Natural killer cell (primary cell): ENCODE data around the gene FLVCR2. TPM values are rescaled to one million over a fixed set of nuclear protein-coding genes. Genes with fewer than 3 reads are reported as not detected.

ENCODE experiments used
- ATAC-seq, 3 donors: fragments of 150-1000 bp in 2 of 3; fragments of 200-7000 bp in 1 of 3; cut with Tn5 transposase; 1 replicate in 1 of 3; 2 replicates in 2 of 3; pipeline ENCODE4 v1.10.0; 2021; ENCODE audit warnings: mild to moderate bottlenecking in 2 of 3, moderate library complexity in 2 of 3
- DNase-seq, 2 donors: peaks; one replicate each; pipeline versions ENCODE4 v3.0.0 to v3.0.0-alpha.2; 2013 to 2021; ENCODE audit warnings: mixed read lengths in 1 of 2
- H3K27ac ChIP-seq: one replicate; pipeline ENCODE4 v1.5.1; 2013; ENCODE audit warnings: mild to moderate bottlenecking, low read length
- H3K27me3 ChIP-seq: one replicate; pipeline ENCODE4 v1.6.1; 2013; ENCODE audit warnings: low read length; ENCODE audit not compliant: control insufficient read depth, insufficient read depth
- H3K36me3 ChIP-seq: one replicate; pipeline ENCODE4 v1.6.1; 2013; ENCODE audit warnings: low read length; ENCODE audit not compliant: control insufficient read depth, insufficient read depth
- H3K4me1 ChIP-seq: one replicate; pipeline ENCODE4 v1.6.1; 2013; ENCODE audit warnings: low read length; ENCODE audit not compliant: control insufficient read depth, insufficient read depth
- H3K4me3 ChIP-seq: one replicate; pipeline ENCODE4 v1.5.1; 2013; ENCODE audit warnings: low read length
- H3K9me3 ChIP-seq: one replicate; pipeline ENCODE4 v1.6.1; 2013; ENCODE audit warnings: low read length; ENCODE audit not compliant: control insufficient read depth, insufficient read depth
- H3K27ac Mint-ChIP-seq, 2 donors: one replicate each; pipeline ENCODE4 v1.8.0; 2022; ENCODE audit warnings: mild to moderate bottlenecking in 2 of 2, mixed read lengths in 2 of 2, moderate library complexity in 1 of 2
- H3K27me3 Mint-ChIP-seq, 2 donors: one replicate each; pipeline ENCODE4 v1.8.0; 2022; ENCODE audit warnings: low read depth in 2 of 2, mixed read lengths in 2 of 2
- H3K36me3 Mint-ChIP-seq: one replicate; pipeline ENCODE4 v1.8.0; 2022; ENCODE audit warnings: mixed read lengths
- H3K4me1 Mint-ChIP-seq, 2 donors: one replicate each; pipeline ENCODE4 v1.8.0; 2022; ENCODE audit warnings: mixed read lengths in 2 of 2
- H3K4me3 Mint-ChIP-seq: one replicate; pipeline ENCODE4 v1.8.0; 2022; ENCODE audit warnings: mild to moderate bottlenecking, moderate library complexity, mixed read lengths
- H3K9me3 Mint-ChIP-seq, 2 donors: one replicate each; pipeline ENCODE4 v1.8.0; 2022; ENCODE audit warnings: mixed read lengths in 2 of 2
- CTCF ChIP-seq: fragments of 200-600 bp; IDR thresholded peaks from one replicate; pipeline ENCODE4 v1.8.0; 2022; ENCODE audit warnings: antibody characterized with exemption
- WGBS: methylation state at CpG from one replicate; pipeline ENCODE4 v1.1.7; 2013; ENCODE audit warnings: missing lambda C conversion rate; ENCODE audit not compliant: insufficient coverage; 5-methylcytosine and 5-hydroxymethylcytosine counted together
- intact Hi-C: fragments of 100-400 bp; cut with micrococcal nuclease; formaldehyde crosslinking; loops from one replicate; pipeline ENCODE4 v1.14.2; 2022
- total RNA-seq, 4 donors: library from RNA; stranded (reverse); fragments of 120-200 nt in 1 of 4; gene quantifications; one replicate each; pipeline versions ENCODE4 v1.2.3 to v1.2.4, GENCODE V29; 2013 to 2022

FLVCR2 gene
- total RNA-seq, 3 donors from 2014 or later (not counting 1 experiment from before 2014, with no cell fraction given): 1.4 to 4.8 (median 2.1) TPM

- Histone ChIP-seq H3K27me3 (no peaks in the 10 kb centered on the region), H3K27ac (no peak overlapping the region), H3K4me1 (no peaks in the 10 kb centered on the region), H3K9me3 (no peaks in the 10 kb centered on the region), H3K36me3 (no peaks in the 10 kb centered on the region), H3K4me3 (no peak overlapping the region)
- Mint-ChIP-seq H3K27me3 (no peaks in the 10 kb centered on the region), H3K27ac (no peak overlapping the region), H3K4me1 (no peaks in the 10 kb centered on the region), H3K9me3 (no peaks in the 10 kb centered on the region), H3K4me3 (no peak overlapping the region), H3K36me3 (no peaks in the 10 kb centered on the region)
- WGBS: 97% methylated on average over 3 of the region's 3 CpGs
- intact Hi-C loops: no loop called here
- no peak for TF ChIP-seq CTCF
- no peak for ATAC-seq
- no peak for DNase-seq
Measured at GRCh38 chr14:75626396-75626795, 48.0 kb downstream of the FLVCR2 start.

- ATAC-seq: no peak
- DNase-seq: no peak
- intact Hi-C loops: no loop called here
- no peaks in the 10 kb centered on the region for H3K9me3 Mint-ChIP-seq
- Histone ChIP-seq H3K27ac (no peak overlapping the region), H3K36me3 (no peaks in the 10 kb centered on the region), H3K4me3 (no peak overlapping the region), H3K27me3 (no peaks in the 10 kb centered on the region), H3K9me3 (no peaks in the 10 kb centered on the region), H3K4me1 (no peaks in the 10 kb centered on the region)
- WGBS: 81% methylated on average over 1 of the region's 3 CpGs
- no peak for TF ChIP-seq CTCF
- H3K4me1 Mint-ChIP-seq: no peaks in the 10 kb centered on the region
- no peaks in the 10 kb centered on the region for H3K27me3 Mint-ChIP-seq
- no peaks in the 10 kb centered on the region for H3K36me3 Mint-ChIP-seq
- no peak overlapping the region for H3K4me3 Mint-ChIP-seq
- H3K27ac Mint-ChIP-seq: no peak overlapping the region
Measured at GRCh38 chr14:75626863-75627262, 48.4 kb downstream of the FLVCR2 start.

- DNase-seq (no peak), ATAC-seq (no peak)
- H3K36me3 Mint-ChIP-seq: no peaks in the 10 kb centered on the region
- 96% methylated on average over 4 of the region's 4 CpGs for WGBS
- no peaks in the 10 kb centered on the region for H3K27me3 ChIP-seq
- H3K4me3 Mint-ChIP-seq: no peak overlapping the region
- intact Hi-C loops: no loop called here
- H3K36me3 ChIP-seq: no peaks in the 10 kb centered on the region
- H3K27me3 Mint-ChIP-seq: no peaks in the 10 kb centered on the region
- H3K4me3 ChIP-seq: no peak overlapping the region
- H3K9me3 ChIP-seq: no peaks in the 10 kb centered on the region
- H3K4me1 Mint-ChIP-seq: no peaks in the 10 kb centered on the region
- no peak overlapping the region for H3K27ac ChIP-seq
- no peak overlapping the region for H3K27ac Mint-ChIP-seq
- H3K9me3 Mint-ChIP-seq: no peaks in the 10 kb centered on the region
- TF ChIP-seq CTCF: no peak
- no peaks in the 10 kb centered on the region for H3K4me1 ChIP-seq
Measured at GRCh38 chr14:75627406-75627805, 49.0 kb downstream of the FLVCR2 start.

- H3K27ac ChIP-seq: no peak overlapping the region
- Mint-ChIP-seq H3K4me1 (no peaks in the 10 kb centered on the region), H3K27ac (no peak overlapping the region), H3K9me3 (no peaks in the 10 kb centered on the region), H3K4me3 (no peak overlapping the region), H3K27me3 (no peaks in the 10 kb centered on the region), H3K36me3 (no peaks in the 10 kb centered on the region)
- ATAC-seq (no peak), DNase-seq (no peak)
- TF ChIP-seq CTCF: no peak
- H3K4me1 ChIP-seq: no peaks in the 10 kb centered on the region
- no peak overlapping the region for H3K4me3 ChIP-seq
- intact Hi-C loops: no loop called here
- no peaks in the 10 kb centered on the region for H3K9me3 ChIP-seq
- H3K36me3 ChIP-seq: no peaks in the 10 kb centered on the region
- 91% methylated on average over 3 of the region's 3 CpGs for WGBS
- H3K27me3 ChIP-seq: no peaks in the 10 kb centered on the region
Measured at GRCh38 chr14:75628816-75629215, 50.4 kb downstream of the FLVCR2 start.
